ENCODE data around the gene AOAH.
"Not testable (repeated sequence)": the region's sequence is repeated elsewhere in the genome, so short reads cannot be mapped to it uniquely, and the experiment has no call there.

AOAH gene

GRCh38 chr7:36497775-36498174, 226.5 kb downstream of the AOAH start:
- H3K4me3 ChIP-seq (ENCODE audit: low read depth, low read length) = no peak overlapping the region
- no peak for DNase-seq (ENCODE audit: low read depth)
- no peak for TF ChIP-seq CTCF (IDR thresholded peaks at IDR 0.05; ENCODE audit: control insufficient read depth, extremely low read depth, insufficient read depth)

DNA sequence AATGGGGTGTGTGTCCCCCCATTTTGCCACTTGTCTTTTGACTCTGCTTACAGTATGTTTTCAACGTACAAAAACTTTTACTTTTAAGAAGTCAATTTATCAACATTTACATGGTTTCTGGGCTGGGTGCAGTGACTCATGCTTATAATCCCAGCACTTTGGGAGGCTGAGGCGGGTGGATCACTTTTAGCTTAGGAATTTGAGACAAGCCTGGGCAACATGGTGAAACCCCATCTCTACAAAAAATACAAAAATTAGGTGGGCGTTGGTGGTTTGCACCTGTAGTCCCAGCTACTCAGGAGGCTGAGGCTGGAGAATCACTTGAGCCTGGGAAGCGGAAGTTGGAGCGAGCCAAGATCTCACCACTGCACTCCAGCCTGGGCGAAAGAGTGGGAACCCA, 227.1 kb downstream of the AOAH start:
- not testable (repeated sequence) for DNase-seq (ENCODE audit: low read depth); H3K4me3 ChIP-seq (ENCODE audit: low read depth, low read length)

DNA sequence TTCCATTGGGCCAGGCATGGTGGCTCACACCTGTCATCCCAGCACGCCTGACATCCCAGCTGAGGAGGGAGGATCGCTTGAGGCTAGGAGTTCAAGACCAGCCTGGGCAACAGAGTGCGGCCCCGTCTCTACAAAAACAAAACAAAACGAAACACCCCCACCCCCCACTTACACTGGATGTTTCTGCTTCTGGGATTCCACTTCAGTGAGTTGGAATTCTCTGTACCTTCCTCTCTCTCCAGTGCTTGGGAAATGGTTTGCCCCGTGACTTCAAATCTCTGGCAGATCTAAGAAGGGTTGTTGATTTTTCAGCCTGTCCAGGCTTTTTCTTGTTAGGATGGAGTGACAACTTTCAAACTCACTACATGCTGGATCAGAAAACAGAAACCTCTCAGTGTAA, 227.7 kb downstream of the AOAH start:
- no peak overlapping the region for H3K4me3 ChIP-seq (ENCODE audit: low read depth, low read length)
- no peak for TF ChIP-seq CTCF (IDR thresholded peaks at IDR 0.05; ENCODE audit: control insufficient read depth, extremely low read depth, insufficient read depth)
- no peak for DNase-seq (ENCODE audit: low read depth)

DNA sequence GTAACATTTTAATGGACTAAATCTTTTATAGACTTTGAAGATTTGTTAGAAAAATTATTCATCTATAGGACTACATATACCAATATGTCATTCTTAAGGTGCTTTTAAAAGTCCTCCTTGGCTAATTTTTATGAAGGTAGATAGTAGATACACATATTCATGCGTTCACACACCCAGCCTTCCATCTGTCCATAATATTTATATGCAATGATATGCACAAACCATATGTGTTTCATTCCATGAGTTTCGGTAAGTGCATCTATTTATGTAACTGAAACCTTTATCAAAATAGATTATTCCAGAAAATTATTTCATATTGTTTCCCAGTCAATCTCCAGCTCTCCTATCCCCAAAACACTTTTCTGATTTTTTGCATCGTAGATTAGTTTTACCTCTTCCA, 233.0 kb downstream of the AOAH start:
- no peak for TF ChIP-seq CTCF (IDR thresholded peaks at IDR 0.05; ENCODE audit: control insufficient read depth, extremely low read depth, insufficient read depth)

DNA sequence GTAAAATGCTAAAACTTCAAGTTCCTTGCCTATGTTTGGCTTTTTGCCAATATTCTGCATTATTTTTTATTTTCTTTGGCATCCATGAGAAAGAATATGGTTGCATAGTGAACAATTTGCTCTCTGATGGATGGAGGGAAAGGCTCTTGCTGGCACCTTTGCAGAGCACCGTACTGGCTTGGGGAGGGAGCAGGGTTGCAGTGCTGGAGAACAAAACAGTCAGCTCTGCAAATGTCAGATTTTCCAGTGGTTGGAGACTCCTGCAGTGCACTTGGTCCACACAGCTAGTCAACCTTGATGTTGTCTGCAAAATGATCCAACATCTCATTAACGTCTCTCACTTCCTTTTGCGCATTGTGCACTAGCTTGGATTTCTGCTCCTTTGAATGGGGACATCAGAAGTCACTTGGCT, 233.9 kb downstream of the AOAH start:
- DNase-seq (ENCODE audit: low read depth) = no peak
- no peak overlapping the region for H3K4me3 ChIP-seq (ENCODE audit: low read depth, low read length)
- TF ChIP-seq CTCF (IDR thresholded peaks at IDR 0.05; ENCODE audit: control insufficient read depth, extremely low read depth, insufficient read depth) = no peak

More for the DNA sequence above, 233.0 kb downstream of the AOAH start:
- no peak overlapping the region for H3K4me3 ChIP-seq (ENCODE audit: low read depth, low read length)
- DNase-seq (ENCODE audit: low read depth) = no peak

DNA sequence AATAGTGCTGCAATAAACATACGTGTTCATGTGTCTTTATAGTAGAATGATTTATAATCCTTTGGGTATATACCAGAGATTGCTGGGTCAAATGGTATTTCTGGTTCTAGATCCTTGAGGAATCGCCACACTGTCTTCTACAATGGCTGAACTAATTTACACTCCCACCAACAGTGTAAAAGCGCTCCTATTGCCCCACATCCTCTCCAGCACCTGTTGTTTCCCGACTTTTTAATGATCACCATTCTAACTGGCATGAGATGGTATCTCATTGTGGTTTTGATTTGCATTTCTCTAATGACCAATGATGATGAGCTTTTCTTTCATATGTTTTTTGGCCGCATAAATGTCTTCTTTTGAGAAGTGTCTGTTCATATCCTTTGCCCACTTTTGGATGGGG, 235.6 kb downstream of the AOAH start:
- DNase-seq (ENCODE audit: low read depth); H3K4me3 ChIP-seq (ENCODE audit: low read depth, low read length): not testable (repeated sequence)

GRCh38 chr7:36487756-36488336, 236.4 kb downstream of the AOAH start:
- H3K4me3 ChIP-seq (ENCODE audit: low read depth, low read length) = no peak overlapping the region
- peak; percentile 81 for TF ChIP-seq CTCF (IDR thresholded peaks at IDR 0.05; ENCODE audit: control insufficient read depth, extremely low read depth, insufficient read depth)
- DNase-seq (ENCODE audit: low read depth) = peak; percentile 53

DNA sequence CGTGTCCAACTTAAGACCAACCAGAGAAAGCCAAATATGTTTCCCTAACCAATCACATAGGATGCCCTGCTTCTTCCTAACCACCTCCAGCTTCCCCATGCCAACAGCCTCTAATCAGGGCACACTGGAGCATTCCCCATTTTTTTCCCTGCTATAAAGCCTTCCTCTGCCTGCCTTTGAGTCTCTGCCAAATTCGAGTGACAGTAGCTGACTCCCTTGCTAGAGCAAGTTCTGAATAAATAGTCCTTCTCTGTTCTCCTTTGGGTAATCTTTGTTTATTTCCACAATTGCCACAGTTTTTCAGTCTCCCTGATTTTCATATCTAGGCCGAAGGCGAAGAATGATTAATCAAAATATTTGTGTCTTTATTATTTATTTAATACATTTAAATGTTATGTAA, 238.0 kb downstream of the AOAH start:
- TF ChIP-seq CTCF (IDR thresholded peaks at IDR 0.05; ENCODE audit: control insufficient read depth, extremely low read depth, insufficient read depth) = no peak
- H3K4me3 ChIP-seq (ENCODE audit: low read depth, low read length) = no peak overlapping the region
- DNase-seq (ENCODE audit: low read depth) = no peak
